Epithelial cell of proximal tubule (primary cell): ENCODE data around the gene DIS3L2. TPM values are rescaled to one million over a fixed set of nuclear protein-coding genes. Genes with fewer than 3 reads are reported as not detected.

Experiments used
- DNase-seq: peaks from one replicate; pipeline ENCODE4 v3.0.0-alpha.2; 2011; ENCODE audit warnings: low read depth
- H3K4me3 ChIP-seq: 2 replicates; pipeline ENCODE4 v1.5.1; 2011; ENCODE audit warnings: low read depth, mild to moderate bottlenecking, low read length
- total RNA-seq: library from RNA; depleted of rRNA; stranded (reverse); fragments of >200 nt; gene quantifications from 2 replicates; pipeline ENCODE4 v1.2.3, GENCODE V29; 2015
- TF ChIP-seq, protein P1 (sequence below): conservative IDR thresholded peaks from 2 replicates; pipeline ENCODE4 v1.5.1; 2012; ENCODE audit warnings: low read depth, mild to moderate bottlenecking, low read length

The DIS3L2 gene
- total RNA-seq, 1 donor from 2014 or later, result 31.6 TPM

DNA sequence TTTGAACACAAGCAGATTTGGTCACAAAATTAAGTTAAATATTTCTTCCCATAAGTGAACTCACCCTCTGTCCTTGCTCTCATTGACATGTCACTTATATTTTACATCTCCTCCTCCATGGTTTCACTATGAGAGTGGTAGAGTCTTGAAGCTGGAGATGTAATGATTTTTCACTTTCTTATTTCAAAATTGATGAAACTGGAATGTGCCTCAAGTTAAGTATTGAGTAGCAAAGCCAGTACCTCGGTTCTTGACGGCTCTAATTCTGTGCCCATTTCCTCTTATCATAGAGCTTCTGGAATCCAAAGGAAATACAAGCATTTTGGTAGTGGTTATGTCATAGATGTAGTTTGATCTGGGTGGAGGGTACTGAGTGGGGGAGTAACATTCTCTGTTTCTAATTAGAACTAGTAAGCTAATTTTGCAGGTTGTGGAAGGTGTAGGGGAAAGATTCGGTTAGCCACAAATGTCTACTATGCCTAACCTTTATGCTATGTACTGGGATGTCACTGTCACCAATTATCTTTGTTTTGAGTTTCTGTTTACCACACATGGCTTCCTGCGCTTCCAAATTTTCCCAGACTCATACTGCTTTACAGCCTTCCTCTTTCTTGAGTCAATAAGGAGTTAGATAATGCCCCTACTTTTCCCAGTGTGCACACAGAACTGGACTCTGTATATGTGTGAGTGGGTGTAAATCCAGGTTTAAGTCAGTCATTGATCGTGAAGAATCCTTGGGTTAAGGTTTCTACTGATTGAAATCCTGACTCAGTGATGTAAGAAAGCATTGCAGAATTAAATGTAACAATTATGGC, 96.8 kb downstream of the DIS3L2 start:
- H3K4me3 ChIP-seq, result no peak overlapping the region
- TF ChIP-seq, protein P1, sequence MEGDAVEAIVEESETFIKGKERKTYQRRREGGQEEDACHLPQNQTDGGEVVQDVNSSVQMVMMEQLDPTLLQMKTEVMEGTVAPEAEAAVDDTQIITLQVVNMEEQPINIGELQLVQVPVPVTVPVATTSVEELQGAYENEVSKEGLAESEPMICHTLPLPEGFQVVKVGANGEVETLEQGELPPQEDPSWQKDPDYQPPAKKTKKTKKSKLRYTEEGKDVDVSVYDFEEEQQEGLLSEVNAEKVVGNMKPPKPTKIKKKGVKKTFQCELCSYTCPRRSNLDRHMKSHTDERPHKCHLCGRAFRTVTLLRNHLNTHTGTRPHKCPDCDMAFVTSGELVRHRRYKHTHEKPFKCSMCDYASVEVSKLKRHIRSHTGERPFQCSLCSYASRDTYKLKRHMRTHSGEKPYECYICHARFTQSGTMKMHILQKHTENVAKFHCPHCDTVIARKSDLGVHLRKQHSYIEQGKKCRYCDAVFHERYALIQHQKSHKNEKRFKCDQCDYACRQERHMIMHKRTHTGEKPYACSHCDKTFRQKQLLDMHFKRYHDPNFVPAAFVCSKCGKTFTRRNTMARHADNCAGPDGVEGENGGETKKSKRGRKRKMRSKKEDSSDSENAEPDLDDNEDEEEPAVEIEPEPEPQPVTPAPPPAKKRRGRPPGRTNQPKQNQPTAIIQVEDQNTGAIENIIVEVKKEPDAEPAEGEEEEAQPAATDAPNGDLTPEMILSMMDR, result no peak
- no peak for DNase-seq

- no peak overlapping the region for H3K4me3 ChIP-seq
- DNase-seq, result no peak
These were observed 97.4 kb downstream of the DIS3L2 start for GRCh38 chr2:232058931-232059330.

GRCh38 chr2:232061265-232061664, 99.8 kb downstream of the DIS3L2 start:
- H3K4me3 ChIP-seq, result no peak overlapping the region
- DNase-seq, result no peak
- TF ChIP-seq, protein P1, result no peak

More at GRCh38 chr2:232058931-232059330, 97.4 kb downstream of the DIS3L2 start:
- TF ChIP-seq, protein P1, result no peak

DNA sequence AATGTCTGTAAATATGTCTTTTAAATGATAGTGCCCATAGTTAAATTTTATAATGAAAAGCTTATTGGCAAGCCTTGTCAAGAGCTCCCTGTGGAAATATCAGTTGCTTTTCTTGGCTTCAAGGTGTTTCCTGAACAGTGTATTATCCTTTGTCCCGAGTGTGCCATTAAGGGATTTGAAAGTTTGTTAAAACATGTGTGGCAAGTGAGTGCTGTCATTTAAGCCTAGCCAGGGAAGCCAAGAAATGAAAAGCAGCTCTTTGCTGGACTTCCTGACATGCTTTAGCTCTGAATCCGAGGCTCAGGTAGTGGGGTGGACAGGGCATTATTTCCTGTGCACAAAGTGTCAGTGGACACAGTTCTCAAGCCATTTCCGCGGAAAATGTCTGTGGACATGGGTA, 111.5 kb downstream of the DIS3L2 start:
- no peak for DNase-seq
- no peak overlapping the region for H3K4me3 ChIP-seq
- TF ChIP-seq, protein P1, result no peak

DNA sequence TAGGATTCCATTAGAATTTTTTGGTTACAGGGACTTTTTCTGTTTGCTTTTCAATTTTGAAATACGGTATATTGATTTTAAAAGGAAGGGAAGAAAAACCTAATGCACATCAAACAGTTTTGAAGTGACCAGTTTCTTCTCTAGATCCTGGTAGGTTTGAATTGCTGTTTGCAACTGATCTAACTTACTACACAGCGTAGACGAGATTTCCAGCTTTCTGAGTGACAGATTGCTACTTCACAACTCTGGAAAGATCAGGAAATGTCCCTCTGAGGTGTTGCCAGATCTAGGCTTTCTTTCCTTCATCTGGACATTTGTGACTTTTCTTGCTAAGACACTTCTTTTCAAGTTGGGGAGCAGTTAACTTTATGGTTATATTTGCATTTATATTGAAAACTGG, 112.2 kb downstream of the DIS3L2 start:
- DNase-seq, result no peak
- TF ChIP-seq, protein P1, result no peak
- no peak overlapping the region for H3K4me3 ChIP-seq

DNA sequence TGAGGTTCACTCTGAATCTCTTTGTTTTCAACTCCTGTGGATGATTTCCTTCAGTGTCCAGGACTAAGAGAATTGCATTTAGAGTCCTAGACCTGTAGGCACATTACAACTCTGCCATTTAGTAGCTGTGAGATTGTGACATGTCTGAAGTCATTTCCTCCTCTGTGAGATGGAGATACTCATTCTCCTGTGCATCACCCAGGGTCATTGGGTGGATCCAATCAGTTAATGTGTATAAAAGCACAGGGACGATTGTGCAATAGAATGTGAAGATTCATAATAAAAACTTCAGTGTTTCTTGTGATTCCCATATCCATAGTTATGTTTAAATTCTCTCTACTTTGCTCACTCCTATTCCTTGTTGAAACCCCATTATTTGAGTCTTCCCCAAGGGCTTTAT, 113.6 kb downstream of the DIS3L2 start:
- no peak overlapping the region for H3K4me3 ChIP-seq
- TF ChIP-seq, protein P1, result no peak
- DNase-seq, result peak; percentile 62

DNA sequence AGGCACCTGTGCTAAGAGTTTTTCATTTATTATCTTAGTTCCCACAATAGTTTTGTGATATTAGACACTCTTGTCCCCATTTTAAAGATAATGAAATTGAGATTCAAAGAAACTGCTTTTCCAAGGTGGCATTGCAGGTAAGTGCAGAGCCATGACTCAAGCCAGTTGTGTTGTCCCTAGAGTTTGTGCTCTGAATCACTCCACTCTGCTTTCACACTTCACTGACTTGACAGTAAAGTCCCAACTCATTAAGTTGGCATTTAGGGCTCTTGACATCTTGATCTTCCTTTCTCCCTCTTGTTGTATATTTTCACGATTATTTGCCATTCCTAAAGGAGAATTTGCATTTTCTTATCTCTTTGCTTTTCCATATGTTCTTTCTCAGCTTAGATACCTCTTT, 114.3 kb downstream of the DIS3L2 start:
- DNase-seq, result peak; percentile 64
- H3K4me3 ChIP-seq, result no peak overlapping the region
- TF ChIP-seq, protein P1, result no peak
